Measurements from ENCODE around the gene DCHS1. TPM values are rescaled to one million over a fixed set of nuclear protein-coding genes. Genes with fewer than 3 reads are reported as not detected.

The DCHS1 gene
- polyA plus RNA-seq, 2 donors = 1.7 to 2.0 TPM

GRCh38 chr11:6615046-6615445, 40.6 kb downstream of the DCHS1 start:
- H3K4me3 ChIP-seq (ENCODE audit: low read depth in 1 of 2, low read length in 2 of 2) = no peak overlapping the region
- 96 to 99% methylated on average over 5 of the region's 5 CpGs for WGBS, 2 donors
- no peak overlapping the region for H3K27ac ChIP-seq (ENCODE audit: low read depth in 2 of 2, low read length in 1 of 2)
- no peaks in the 10 kb centered on the region for H3K27me3 ChIP-seq (ENCODE audit: control insufficient read depth in 1 of 2, insufficient read depth in 2 of 2, low read length in 2 of 2)
- peaks cover 8 to 26% of the 10 kb centered on the region in 2 donors for H3K36me3 ChIP-seq (ENCODE audit: control insufficient read depth in 2 of 2, insufficient read depth in 2 of 2, low read length in 1 of 2)
- peaks cover 4 to 15% of the 10 kb centered on the region in 2 donors for H3K4me1 ChIP-seq (ENCODE audit: control insufficient read depth in 2 of 2, insufficient read depth in 2 of 2, low read length in 1 of 2)
- no peaks in the 10 kb centered on the region for H3K9me3 ChIP-seq (ENCODE audit: control insufficient read depth in 2 of 2, insufficient read depth in 1 of 2, low read depth in 1 of 2, low read length in 1 of 2)

DNA sequence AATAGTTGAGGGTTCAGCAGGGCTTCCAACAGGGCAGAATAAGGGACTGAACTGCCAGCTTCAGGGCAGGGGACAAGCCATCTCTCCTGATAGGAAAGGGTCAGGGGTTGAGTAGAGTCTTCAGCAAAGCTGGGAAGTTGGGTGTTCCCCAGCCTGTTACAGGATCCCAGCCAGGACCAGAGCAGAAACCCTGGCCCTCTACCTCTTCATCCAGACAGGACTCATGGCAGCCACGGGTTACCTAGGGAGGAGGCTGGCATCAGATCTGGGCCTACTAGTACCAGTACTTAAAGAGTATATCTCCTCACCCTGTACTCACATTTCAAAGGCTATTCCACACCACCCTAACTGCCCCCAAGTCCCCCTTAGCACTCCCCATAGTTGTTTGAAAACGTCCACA, 41.2 kb downstream of the DCHS1 start:
- Histone ChIP-seq H3K36me3 (ENCODE audit: control insufficient read depth in 2 of 2, insufficient read depth in 2 of 2, low read length in 1 of 2) (peaks cover 8 to 32% of the 10 kb centered on the region in 2 donors), H3K4me1 (ENCODE audit: control insufficient read depth in 2 of 2, insufficient read depth in 2 of 2, low read length in 1 of 2) (peaks cover 4 to 15% of the 10 kb centered on the region in 2 donors), H3K9me3 (ENCODE audit: control insufficient read depth in 2 of 2, insufficient read depth in 1 of 2, low read depth in 1 of 2, low read length in 1 of 2) (no peaks in the 10 kb centered on the region), H3K4me3 (ENCODE audit: low read depth in 1 of 2, low read length in 2 of 2) (no peak overlapping the region), H3K27me3 (ENCODE audit: control insufficient read depth in 1 of 2, insufficient read depth in 2 of 2, low read length in 2 of 2) (no peaks in the 10 kb centered on the region), H3K27ac (ENCODE audit: low read depth in 2 of 2, low read length in 1 of 2) (peak overlapping the region in 1 of 2 donors; percentile 17)
- WGBS, 2 donors = 80 to 86% methylated on average over 2 of the region's 2 CpGs

DNA sequence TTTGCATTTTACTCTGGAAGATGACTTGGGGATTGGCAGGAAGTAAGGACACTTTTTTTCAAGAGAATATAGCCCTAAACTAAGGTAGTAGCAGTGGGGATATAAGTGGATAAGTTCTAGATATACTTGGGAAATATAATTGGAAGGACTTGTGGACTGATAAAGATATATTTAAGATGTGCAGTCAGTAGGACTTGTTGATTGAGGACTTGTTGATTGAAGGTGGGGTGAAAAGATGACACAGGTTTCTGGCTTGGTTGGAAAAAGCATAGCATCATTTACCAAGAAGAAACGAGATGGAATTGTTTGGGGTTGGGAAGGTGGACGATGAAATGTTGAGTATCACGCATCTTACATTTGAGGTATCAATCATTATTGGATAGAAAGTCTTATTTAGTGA, 42.1 kb downstream of the DCHS1 start:
- Histone ChIP-seq H3K36me3 (ENCODE audit: control insufficient read depth in 2 of 2, insufficient read depth in 2 of 2, low read length in 1 of 2) (peaks cover 13 to 41% of the 10 kb centered on the region in 2 donors), H3K27ac (ENCODE audit: low read depth in 2 of 2, low read length in 1 of 2) (peak overlapping the region in 1 of 2 donors; percentile 99), H3K4me3 (ENCODE audit: low read depth in 1 of 2, low read length in 2 of 2) (no peak overlapping the region), H3K4me1 (ENCODE audit: control insufficient read depth in 2 of 2, insufficient read depth in 2 of 2, low read length in 1 of 2) (peaks cover 4 to 12% of the 10 kb centered on the region in 2 donors), H3K9me3 (ENCODE audit: control insufficient read depth in 2 of 2, insufficient read depth in 1 of 2, low read depth in 1 of 2, low read length in 1 of 2) (no peaks in the 10 kb centered on the region), H3K27me3 (ENCODE audit: control insufficient read depth in 1 of 2, insufficient read depth in 2 of 2, low read length in 2 of 2) (no peaks in the 10 kb centered on the region)
- WGBS, 2 donors = 93 to 95% methylated on average over 3 of the region's 3 CpGs

GRCh38 chr11:6612213-6613041, 43.2 kb downstream of the DCHS1 start, which contains the start of gene TAF10:
TAF10 (minus strand) TSS chr11:6612216; CDS start chr11:6612189, 27 bp downstream.
- Histone ChIP-seq H3K9me3 (ENCODE audit: control insufficient read depth in 2 of 2, insufficient read depth in 1 of 2, low read depth in 1 of 2, low read length in 1 of 2) (no peaks in the 10 kb centered on the region), H3K4me1 (ENCODE audit: control insufficient read depth in 2 of 2, insufficient read depth in 2 of 2, low read length in 1 of 2) (peaks cover 2 to 13% of the 10 kb centered on the region in 2 donors), H3K4me3 (ENCODE audit: low read depth in 1 of 2, low read length in 2 of 2) (peak within 1 kb of the TSS; percentile 91 to 95), H3K27me3 (ENCODE audit: control insufficient read depth in 1 of 2, insufficient read depth in 2 of 2, low read length in 2 of 2) (no peaks in the 10 kb centered on the region), H3K36me3 (ENCODE audit: control insufficient read depth in 2 of 2, insufficient read depth in 2 of 2, low read length in 1 of 2) (peaks cover 13 to 48% of the 10 kb centered on the region in 2 donors), H3K27ac (ENCODE audit: low read depth in 2 of 2, low read length in 1 of 2) (peak within 1 kb of the TSS; percentile 99 to 100)
- 1% methylated on average over 34 to 51 of the region's 51 CpGs for WGBS, 2 donors

DNA sequence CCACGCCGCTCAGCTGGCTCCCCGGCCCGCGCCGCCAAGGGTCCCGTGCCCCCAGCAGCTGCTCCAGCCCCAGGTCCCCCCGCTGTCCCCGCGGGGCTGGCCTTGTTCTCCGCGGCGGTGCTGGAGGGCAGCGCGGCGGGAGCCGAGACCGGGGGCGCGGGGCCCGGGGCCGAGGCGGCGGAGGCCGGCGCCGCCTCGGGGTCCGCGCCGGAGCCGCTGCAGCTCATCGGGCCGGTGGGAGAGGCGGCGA, 43.7 kb downstream of the DCHS1 start:
- 1% methylated on average over 19 to 36 of the region's 36 CpGs for WGBS, 2 donors
- peaks cover 13 to 48% of the 10 kb centered on the region in 2 donors for H3K36me3 ChIP-seq (ENCODE audit: control insufficient read depth in 2 of 2, insufficient read depth in 2 of 2, low read length in 1 of 2)
- peak overlapping the region; percentile 92 to 97 for H3K27ac ChIP-seq (ENCODE audit: low read depth in 2 of 2, low read length in 1 of 2)
- H3K4me1 ChIP-seq (ENCODE audit: control insufficient read depth in 2 of 2, insufficient read depth in 2 of 2, low read length in 1 of 2) = peaks cover 2 to 11% of the 10 kb centered on the region in 2 donors
- peak overlapping the region; percentile 91 to 95 for H3K4me3 ChIP-seq (ENCODE audit: low read depth in 1 of 2, low read length in 2 of 2)
- H3K27me3 ChIP-seq (ENCODE audit: control insufficient read depth in 1 of 2, insufficient read depth in 2 of 2, low read length in 2 of 2) = no peaks in the 10 kb centered on the region
- no peaks in the 10 kb centered on the region for H3K9me3 ChIP-seq (ENCODE audit: control insufficient read depth in 2 of 2, insufficient read depth in 1 of 2, low read depth in 1 of 2, low read length in 1 of 2)

DNA sequence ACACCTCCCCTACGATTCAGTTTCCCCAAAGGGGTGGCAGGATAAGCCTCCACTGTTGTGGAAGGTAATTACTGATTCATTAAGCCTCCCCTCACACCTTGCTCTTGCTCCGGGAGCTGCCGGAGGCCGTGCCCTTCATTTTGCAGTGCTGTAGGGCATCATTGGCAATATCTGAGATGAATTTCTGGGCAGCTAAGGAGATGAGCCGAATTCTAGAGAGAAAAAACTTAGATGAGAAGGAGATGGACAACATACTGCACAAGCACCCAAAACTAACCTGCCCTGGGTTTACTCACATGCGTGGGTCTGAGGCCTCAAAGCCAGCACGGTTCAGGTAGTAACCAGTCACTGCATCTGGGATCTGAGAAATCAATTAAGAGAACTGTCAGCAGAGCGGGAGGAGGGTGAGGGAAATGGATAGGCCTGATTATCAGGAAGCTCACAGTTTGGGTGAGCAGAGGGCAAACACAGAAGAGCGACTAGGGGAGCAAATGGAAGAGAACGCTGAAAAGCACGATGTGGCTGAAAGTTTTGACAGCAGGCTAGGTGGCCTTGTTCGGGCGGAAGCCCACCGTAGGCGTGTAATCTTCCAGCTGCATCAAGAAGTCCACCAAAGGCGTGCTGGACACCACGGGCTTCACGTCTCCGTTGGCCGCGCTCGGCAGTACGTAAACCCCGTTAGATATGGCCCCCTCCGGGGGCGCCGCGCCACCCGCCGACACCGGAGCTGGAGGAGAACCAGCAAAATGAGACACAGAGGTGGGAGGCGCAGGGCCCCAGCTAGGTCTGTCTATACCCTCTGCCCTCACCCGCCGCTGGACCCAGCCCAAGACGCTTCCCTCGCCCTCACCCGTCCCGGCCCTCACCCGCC, 44.3 kb downstream of the DCHS1 start:
- WGBS, 2 donors = 9 to 12% methylated on average over 32 to 39 of the region's 39 CpGs
- Histone ChIP-seq H3K4me1 (ENCODE audit: control insufficient read depth in 2 of 2, insufficient read depth in 2 of 2, low read length in 1 of 2) (peaks cover 2 to 14% of the 10 kb centered on the region in 2 donors), H3K9me3 (ENCODE audit: control insufficient read depth in 2 of 2, insufficient read depth in 1 of 2, low read depth in 1 of 2, low read length in 1 of 2) (no peaks in the 10 kb centered on the region), H3K36me3 (ENCODE audit: control insufficient read depth in 2 of 2, insufficient read depth in 2 of 2, low read length in 1 of 2) (peaks cover 13 to 47% of the 10 kb centered on the region in 2 donors), H3K27me3 (ENCODE audit: control insufficient read depth in 1 of 2, insufficient read depth in 2 of 2, low read length in 2 of 2) (no peaks in the 10 kb centered on the region), H3K27ac (ENCODE audit: low read depth in 2 of 2, low read length in 1 of 2) (peak overlapping the region; percentile 92 to 97), H3K4me3 (ENCODE audit: low read depth in 1 of 2, low read length in 2 of 2) (peak overlapping the region; percentile 91 to 95)

GRCh38 chr11:6610591-6610990, 45.0 kb downstream of the DCHS1 start:
- Histone ChIP-seq H3K4me1 (ENCODE audit: control insufficient read depth in 2 of 2, insufficient read depth in 2 of 2, low read length in 1 of 2) (peaks cover 2 to 14% of the 10 kb centered on the region in 2 donors), H3K27ac (ENCODE audit: low read depth in 2 of 2, low read length in 1 of 2) (peak overlapping the region; percentile 16 to 97), H3K9me3 (ENCODE audit: control insufficient read depth in 2 of 2, insufficient read depth in 1 of 2, low read depth in 1 of 2, low read length in 1 of 2) (no peaks in the 10 kb centered on the region), H3K36me3 (ENCODE audit: control insufficient read depth in 2 of 2, insufficient read depth in 2 of 2, low read length in 1 of 2) (peaks cover 13 to 41% of the 10 kb centered on the region in 2 donors), H3K27me3 (ENCODE audit: control insufficient read depth in 1 of 2, insufficient read depth in 2 of 2, low read length in 2 of 2) (no peaks in the 10 kb centered on the region), H3K4me3 (ENCODE audit: low read depth in 1 of 2, low read length in 2 of 2) (peak overlapping the region in 1 of 2 donors; percentile 91)
- WGBS, 2 donors = 89 to 91% methylated on average over 6 of the region's 6 CpGs

GRCh38 chr11:6609502-6610015, 46.0 kb downstream of the DCHS1 start:
- H3K9me3 ChIP-seq (ENCODE audit: control insufficient read depth in 2 of 2, insufficient read depth in 1 of 2, low read depth in 1 of 2, low read length in 1 of 2) = no peaks in the 10 kb centered on the region
- peak overlapping the region in 1 of 2 donors; percentile 97 for H3K27ac ChIP-seq (ENCODE audit: low read depth in 2 of 2, low read length in 1 of 2)
- H3K4me1 ChIP-seq (ENCODE audit: control insufficient read depth in 2 of 2, insufficient read depth in 2 of 2, low read length in 1 of 2) = peaks cover 2 to 14% of the 10 kb centered on the region in 2 donors
- H3K36me3 ChIP-seq (ENCODE audit: control insufficient read depth in 2 of 2, insufficient read depth in 2 of 2, low read length in 1 of 2) = peaks cover 13 to 33% of the 10 kb centered on the region in 2 donors
- no peaks in the 10 kb centered on the region for H3K27me3 ChIP-seq (ENCODE audit: control insufficient read depth in 1 of 2, insufficient read depth in 2 of 2, low read length in 2 of 2)
- H3K4me3 ChIP-seq (ENCODE audit: low read depth in 1 of 2, low read length in 2 of 2) = no peak overlapping the region
- 79 to 82% methylated on average over 8 of the region's 8 CpGs for WGBS, 2 donors

DNA sequence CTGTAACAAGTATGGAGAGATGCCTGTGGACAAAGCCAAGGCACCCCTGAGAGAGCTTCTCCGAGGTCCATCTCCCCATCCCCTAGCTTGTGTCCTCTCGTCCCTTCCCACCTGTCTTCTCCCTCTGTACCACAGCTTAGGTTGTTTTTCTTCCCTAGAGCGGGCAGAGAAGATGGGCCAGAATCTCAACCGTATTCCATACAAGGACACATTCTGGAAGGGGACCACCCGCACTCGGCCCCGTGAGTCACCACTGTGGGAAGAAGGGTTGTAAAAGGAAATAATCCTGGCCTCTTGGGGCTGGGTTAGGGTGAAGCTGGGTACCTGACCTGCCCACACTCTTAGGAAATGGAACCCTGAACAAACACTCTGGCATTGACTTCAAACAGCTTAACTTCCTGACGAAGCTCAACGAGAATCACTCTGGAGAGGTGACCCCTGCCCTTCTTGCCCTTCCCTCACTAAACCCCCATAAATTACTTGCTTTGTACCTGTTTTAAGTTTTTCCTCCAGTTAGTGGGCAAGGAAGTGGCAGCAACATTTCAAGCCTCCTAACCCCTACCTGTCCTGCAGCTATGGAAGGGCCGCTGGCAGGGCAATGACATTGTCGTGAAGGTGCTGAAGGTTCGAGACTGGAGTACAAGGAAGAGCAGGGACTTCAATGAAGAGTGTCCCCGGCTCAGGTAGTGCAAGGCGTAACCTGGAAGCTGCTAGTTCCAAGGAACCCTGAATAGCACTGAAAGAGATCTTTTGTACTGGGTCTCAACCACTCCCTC, 46.7 kb downstream of the DCHS1 start:
- Histone ChIP-seq H3K27me3 (ENCODE audit: control insufficient read depth in 1 of 2, insufficient read depth in 2 of 2, low read length in 2 of 2) (no peaks in the 10 kb centered on the region), H3K27ac (ENCODE audit: low read depth in 2 of 2, low read length in 1 of 2) (peak overlapping the region; percentile 38 to 77), H3K4me1 (ENCODE audit: control insufficient read depth in 2 of 2, insufficient read depth in 2 of 2, low read length in 1 of 2) (peaks cover 2 to 14% of the 10 kb centered on the region in 2 donors), H3K9me3 (ENCODE audit: control insufficient read depth in 2 of 2, insufficient read depth in 1 of 2, low read depth in 1 of 2, low read length in 1 of 2) (no peaks in the 10 kb centered on the region), H3K4me3 (ENCODE audit: low read depth in 1 of 2, low read length in 2 of 2) (no peak overlapping the region), H3K36me3 (ENCODE audit: control insufficient read depth in 2 of 2, insufficient read depth in 2 of 2, low read length in 1 of 2) (peaks cover 13 to 33% of the 10 kb centered on the region in 2 donors)
- 81 to 83% methylated on average over 14 of the region's 14 CpGs for WGBS, 2 donors
